RKO (cell line): ENCODE results near the gene DNMT3L.

ENCODE experiments used
- DNase-seq: peaks from one replicate; pipeline ENCODE4 v3.0.0-alpha.2; 2016; ENCODE audit warnings: low spot score

Gene DNMT3L

GRCh38 chr21:44279354-44280260 is 17.9 kb upstream of the DNMT3L start:
- no peak for DNase-seq

GRCh38 chr21:44275041-44275440 is 13.3 kb upstream of the DNMT3L start:
- no peak for DNase-seq

GRCh38 chr21:44273046-44273445 is 11.3 kb upstream of the DNMT3L start:
- DNase-seq: no peak

- DNase-seq: no peak
These were observed 10.7 kb upstream of the DNMT3L start for GRCh38 chr21:44272284-44272858.

- DNase-seq: no peak
These were observed 10.0 kb upstream of the DNMT3L start for GRCh38 chr21:44271558-44272283.

GRCh38 chr21:44269090-44269489 is 7.4 kb upstream of the DNMT3L start:
- no peak for DNase-seq

GRCh38 chr21:44267655-44268142 is 6.0 kb upstream of the DNMT3L start:
- DNase-seq: no peak

GRCh38 chr21:44265734-44266270 is 4.1 kb upstream of the DNMT3L start:
- no peak for DNase-seq

GRCh38 chr21:44263768-44264167 is 2.1 kb upstream of the DNMT3L start:
- DNase-seq: no peak

- DNase-seq: no peak
These were observed 1.6 kb upstream of the DNMT3L start for GRCh38 chr21:44263221-44263760.

GRCh38 chr21:44262338-44263056 is 800 bp upstream of the DNMT3L start:
- no peak for DNase-seq

GRCh38 chr21:44260791-44261631 is 686 bp downstream of the DNMT3L start:
- no peak for DNase-seq

GRCh38 chr21:44260066-44260465 is 1.6 kb downstream of the DNMT3L start:
- no peak for DNase-seq

GRCh38 chr21:44259082-44259705 is 2.5 kb downstream of the DNMT3L start:
- DNase-seq: no peak

GRCh38 chr21:44258056-44258725 is 3.5 kb downstream of the DNMT3L start:
- no peak for DNase-seq

GRCh38 chr21:44255511-44255981 is 6.2 kb downstream of the DNMT3L start:
- DNase-seq: no peak

- no peak for DNase-seq
These were observed 7.6 kb downstream of the DNMT3L start for GRCh38 chr21:44253832-44254710.
